Fibroblast of skin of left biceps (primary cell): ENCODE measurements around the gene ALG1L2.
"Not testable (repeated sequence)": the region's sequence is repeated elsewhere in the genome, so short reads cannot be mapped to it uniquely, and the experiment has no call there.

Experiments used
- DNase-seq, 2 experiments: peaks; one replicate each; pipeline ENCODE4 v3.0.0-alpha.2; 2013; ENCODE audit warnings: low read depth in 2 of 2

ALG1L2 gene, protein sequence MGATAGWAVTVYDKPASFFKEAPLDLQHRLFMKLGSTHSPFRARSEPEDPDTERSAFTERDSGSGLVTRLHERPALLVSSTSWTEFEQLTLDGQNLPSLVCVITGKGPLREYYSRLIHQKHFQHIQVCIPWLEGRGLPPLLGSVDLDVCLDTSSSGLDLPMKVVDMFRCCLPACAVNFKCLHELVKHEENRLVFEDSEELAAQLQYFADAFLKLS

DNA sequence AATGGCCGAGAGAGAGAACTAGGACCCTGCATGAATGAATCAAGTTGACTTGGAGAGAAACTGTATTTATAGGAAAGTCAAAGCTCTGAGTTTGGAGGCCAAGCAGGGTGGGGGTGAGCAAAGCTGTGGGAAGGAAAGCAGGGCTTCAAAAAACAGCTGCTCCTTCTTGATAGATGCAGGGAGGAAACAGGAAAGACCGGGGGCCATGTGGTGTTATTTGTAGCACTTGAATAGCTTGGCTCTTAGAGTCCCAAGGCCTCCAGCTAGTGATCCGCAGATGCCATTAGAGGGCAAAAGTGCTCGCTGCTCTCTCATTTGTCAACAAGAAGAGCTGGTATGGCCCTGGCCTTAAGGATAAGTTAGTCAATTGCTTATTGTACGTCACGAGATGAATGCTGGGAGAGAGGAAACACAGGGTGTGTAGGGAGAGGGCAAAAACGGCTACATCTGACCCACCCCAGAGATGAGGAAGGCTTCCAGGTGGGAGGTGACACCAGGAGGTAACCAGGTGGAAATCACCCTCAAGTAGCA lies at the start of gene ALG1L2:
TSS of gene ALG1L2 (plus strand) at position 481 of the 531 bp plus-strand sequence. CDS start 186 bp downstream, outside the sequence.
- DNase-seq, result no peak

DNA sequence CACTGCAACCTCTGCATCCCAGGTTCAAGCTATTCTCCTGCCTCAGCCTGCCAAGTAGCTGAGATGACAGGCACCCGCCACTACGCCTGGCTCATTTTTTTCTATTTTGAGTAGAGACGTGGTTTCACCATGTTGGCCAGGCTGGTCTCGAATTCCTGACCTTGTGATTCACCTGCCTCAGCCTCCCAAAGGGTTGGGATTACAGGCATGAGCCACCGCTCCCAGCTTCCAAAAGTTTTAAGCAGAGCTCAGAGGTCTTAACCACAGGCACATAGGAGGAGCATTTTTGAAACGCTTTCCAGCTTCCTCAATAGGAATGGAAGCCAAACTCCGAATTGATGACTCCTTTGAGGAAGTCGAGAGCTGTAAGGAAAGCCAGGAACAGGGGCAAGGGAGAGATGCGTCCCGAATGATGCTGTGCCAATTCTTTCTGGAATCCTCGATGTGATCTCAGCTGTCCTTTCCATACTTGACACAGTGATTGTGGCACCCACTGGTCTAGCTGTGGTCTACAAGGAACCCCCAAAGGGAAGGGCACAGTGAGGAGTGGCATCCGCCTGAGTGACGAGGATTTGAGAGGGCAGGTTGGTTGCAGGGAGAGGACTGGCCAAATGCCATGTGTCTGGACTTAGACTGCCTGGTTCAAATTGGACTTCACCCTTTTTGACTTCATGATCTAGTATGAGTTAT lies 44.4 kb upstream of the ALG1L2 start:
- peak; percentile 53 to 54 for DNase-seq

DNA sequence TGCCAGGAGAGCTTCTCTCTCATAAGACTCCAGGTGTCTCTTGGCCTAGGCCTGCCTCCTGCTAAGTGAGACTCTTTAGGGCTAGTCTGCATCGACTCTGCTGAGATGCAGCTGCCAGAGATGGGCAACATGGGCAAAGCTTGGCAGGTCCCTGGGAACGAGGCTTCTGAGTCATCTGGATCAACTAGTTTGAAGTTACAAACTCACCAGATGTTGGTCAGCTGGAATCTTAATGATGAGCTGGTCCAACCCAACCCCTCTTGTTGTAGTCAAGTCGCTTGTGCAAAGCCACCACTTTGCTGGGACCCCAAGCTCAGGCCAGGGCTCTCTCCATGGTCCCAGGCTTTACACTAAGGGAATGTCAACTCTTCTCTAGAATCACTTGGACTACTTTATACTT lies 38.9 kb upstream of the ALG1L2 start:
- DNase-seq, result not testable (repeated sequence)

DNA sequence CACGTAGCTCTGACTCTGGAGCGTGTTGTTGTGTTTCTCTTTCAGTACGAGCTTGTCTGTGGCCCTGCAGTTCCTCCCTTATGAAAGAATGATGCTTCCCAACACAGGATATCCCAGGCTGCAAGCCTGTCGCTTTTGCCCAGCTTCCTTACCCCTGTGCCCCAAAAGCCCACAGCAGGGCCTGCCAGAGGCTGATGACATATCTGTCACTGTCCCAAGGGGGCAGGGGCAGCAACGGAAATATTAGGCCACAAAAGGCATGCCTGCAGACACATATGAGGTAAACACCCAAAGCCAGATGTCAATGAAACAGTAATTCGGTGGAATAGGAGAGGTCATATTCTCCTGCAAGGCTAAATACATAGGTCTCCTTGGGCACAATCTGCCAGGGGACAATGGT lies 38.0 kb upstream of the ALG1L2 start:
- DNase-seq, result not testable (repeated sequence)

DNA sequence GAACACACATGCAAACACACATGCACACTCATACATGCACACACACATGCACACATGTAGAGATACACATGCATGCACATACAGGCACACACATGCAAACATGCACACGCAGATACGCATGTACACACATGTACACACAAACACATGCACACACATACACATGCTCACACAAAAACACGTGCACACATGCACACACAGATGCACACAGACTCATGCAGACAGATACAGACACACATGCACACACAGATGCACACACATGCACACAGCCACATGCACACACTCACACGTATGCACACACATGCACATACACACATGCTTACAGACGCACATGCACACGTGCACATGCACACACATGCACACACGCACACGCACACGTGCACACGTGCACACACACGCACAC lies 37.3 kb upstream of the ALG1L2 start:
- no peak for DNase-seq

DNA sequence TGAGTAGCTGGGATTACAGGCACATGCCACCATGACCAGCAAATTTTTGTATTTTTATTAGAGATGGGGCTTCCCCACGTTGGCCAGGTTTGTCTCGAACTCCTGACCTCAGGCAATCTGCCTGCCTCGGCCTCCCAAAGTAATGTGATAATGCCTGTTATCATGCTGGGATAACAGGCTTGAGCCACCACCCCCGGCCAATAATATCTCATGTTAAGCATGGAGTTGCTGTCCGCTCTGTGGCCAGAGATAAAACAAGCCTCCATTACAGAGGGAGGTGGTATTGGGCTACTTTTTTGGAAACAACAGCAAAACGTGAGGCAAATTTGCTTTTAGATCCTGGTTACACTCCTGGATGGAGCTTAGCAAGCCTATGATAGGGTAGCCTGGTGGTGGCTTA lies 32.9 kb upstream of the ALG1L2 start:
- DNase-seq, result no peak

DNA sequence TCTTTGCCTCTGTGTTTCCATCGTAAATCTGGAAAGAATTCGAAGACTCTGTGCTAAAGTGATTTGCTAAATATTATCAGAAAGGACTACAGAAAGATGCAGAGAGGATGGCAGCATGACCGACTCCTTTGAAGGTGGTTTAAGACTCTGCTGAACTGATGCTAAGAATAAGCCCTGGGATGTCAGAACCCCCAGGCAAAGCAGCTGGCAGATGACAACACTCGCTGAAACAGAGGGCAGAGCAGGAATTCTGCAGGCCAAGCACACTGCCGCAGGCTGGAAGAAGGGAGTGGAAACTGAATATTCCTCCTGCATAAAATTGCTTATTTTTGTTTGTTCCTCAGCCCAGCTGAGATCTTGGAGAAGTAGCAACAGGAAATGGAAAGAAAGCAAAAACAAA lies 29.3 kb upstream of the ALG1L2 start:
- not testable (repeated sequence) for DNase-seq

DNA sequence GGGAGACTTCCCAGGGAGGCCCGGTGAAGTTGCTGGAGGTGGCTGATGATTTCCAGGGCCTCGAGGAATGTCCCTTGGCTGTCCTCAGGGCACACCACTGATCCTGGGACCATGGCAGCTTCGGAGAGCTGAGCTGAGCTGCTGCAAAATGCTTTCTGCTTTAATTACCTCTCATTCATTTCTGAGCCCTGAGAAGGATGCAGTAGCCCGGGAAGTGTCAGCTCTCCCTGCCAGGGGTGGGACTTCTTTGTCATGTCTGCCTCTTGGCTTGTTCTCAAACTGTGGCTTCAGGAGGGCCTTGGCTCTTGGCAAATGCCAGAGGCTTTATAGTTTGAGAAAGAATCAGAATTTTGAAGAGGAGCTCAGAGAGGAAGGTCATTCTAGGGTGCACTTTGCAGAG lies 28.7 kb upstream of the ALG1L2 start:
- not testable (repeated sequence) for DNase-seq

DNA sequence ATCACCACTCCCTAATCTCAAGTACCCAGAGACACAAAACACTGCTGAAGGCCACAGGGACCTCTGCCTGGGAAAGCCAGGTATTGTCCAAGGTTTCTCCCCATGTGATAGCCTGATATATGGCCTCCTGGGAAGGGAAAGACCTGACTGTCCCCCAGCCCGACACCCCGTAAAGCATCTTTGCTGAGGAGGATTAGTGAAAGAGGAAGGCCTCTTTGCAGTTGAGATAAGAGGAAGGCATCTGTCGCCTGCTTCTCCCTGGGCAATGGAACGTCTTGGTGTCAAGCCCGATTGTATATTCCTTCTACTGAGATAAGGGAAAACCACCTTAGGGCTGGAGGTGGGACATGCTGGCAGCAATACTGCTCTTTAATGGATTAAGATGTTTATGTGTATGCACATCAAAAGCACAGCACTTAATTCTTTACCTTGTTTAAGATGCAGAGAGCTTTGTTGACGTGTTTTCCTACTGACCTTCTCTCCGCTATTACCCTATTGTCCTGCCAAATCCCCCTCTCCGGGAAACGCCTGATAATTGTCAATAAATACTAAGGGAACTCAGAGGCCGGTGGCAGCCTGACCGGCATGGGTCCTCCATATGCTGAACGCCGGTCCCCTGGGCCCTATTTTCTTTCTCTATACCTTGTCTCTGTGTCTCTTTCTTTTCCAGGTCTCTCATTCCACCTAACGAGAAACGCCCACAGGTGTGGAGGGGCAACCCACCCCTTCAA lies 23.9 kb upstream of the ALG1L2 start:
- DNase-seq, result not testable (repeated sequence)

DNA sequence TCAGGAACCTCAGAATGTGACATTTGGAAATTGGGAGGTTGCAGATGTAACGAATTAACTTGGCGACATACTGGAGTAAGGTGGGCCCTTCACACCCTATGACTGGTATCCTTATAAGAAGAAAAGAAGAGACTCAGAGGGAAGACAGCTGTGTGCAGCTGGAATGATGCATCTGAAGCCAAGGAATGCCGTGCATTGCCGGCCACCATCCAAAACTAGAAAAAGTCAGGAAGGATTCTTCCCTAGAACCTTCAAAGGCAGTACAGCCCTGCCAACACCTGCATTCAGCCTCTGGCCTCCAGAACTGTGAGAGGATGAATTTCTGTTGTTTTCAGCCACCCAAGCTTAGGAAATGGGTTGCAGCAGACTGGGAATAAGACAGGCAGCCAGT lies 23.4 kb upstream of the ALG1L2 start:
- DNase-seq, result not testable (repeated sequence)

DNA sequence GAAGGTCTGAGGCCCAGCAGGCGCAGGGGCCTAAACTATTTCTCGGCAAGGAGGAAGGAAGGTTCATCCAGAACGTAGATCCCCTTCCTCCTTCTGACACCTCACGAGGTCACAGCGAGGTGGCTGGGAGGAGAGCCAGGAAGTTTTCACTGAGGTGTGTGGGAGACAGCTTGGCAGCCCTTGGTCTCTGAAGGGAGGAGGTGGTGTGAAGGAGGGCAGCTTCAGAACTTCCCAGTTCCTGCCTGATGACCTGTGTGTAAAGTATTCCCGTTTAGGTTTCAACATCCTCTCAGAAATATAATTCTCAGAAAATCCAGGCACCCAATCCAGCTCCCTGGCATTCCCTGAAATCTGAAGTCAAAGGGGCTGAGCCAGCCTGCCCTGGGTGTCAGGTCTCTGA lies 22.9 kb upstream of the ALG1L2 start:
- not testable (repeated sequence) for DNase-seq

DNA sequence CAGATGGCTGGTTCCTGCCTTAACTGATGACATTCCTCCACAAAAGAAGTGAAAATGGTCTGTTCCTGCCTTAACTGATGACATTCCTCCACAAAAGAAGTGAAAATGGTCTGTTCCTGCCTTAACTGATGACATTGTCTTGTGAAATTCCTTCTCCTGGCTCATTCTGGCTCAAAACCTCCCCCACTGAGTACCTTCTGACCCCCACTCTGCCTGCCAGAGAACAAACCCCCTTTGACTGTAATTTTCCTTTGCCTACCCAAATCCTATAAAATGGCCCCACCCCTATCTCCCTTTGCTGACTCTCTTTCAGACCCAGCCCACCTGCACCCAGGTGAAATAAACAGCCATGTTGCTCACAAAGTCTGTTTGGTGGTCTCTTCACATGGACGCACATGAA lies 22.5 kb upstream of the ALG1L2 start:
- DNase-seq, result not testable (repeated sequence)

DNA sequence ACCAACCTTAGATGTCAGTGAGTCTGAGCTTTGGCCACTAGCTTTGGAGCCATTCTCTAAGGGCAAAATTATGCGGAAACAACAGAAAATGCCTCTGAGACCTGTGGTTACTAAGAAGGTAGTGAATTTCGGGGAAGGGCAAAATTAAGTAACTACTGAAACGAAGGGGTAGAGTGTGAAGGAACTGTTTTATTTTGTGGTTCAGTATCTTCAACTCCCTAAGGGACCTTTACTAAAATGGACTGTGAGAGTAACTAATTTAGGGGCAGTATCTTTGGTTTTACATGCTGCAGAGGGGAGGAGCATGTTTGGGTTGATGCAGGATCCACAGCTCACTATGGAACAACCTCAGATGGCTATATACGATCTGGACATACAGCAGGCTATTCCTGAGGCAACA lies 8.0 kb upstream of the ALG1L2 start:
- DNase-seq, result no peak

DNA sequence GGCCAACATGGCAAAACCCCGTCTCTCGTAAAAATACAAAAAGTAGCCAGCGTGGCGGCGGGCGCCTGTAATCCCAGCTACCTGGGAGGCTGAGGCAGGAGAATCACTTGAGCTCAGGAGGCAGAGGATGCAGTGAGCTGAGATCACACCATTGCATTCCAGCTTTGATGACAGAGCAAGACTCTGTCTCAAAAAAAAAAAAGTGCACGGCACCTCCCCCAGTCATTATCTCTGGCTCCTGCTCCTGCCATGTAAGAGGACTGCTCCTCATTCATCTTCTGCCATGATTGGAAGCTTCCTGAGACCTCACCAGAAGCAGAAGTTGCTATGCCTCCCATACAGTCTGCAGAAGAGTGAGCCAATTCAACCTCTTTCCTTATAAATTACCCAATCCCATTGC lies 4.0 kb upstream of the ALG1L2 start:
- DNase-seq, result no peak

DNA sequence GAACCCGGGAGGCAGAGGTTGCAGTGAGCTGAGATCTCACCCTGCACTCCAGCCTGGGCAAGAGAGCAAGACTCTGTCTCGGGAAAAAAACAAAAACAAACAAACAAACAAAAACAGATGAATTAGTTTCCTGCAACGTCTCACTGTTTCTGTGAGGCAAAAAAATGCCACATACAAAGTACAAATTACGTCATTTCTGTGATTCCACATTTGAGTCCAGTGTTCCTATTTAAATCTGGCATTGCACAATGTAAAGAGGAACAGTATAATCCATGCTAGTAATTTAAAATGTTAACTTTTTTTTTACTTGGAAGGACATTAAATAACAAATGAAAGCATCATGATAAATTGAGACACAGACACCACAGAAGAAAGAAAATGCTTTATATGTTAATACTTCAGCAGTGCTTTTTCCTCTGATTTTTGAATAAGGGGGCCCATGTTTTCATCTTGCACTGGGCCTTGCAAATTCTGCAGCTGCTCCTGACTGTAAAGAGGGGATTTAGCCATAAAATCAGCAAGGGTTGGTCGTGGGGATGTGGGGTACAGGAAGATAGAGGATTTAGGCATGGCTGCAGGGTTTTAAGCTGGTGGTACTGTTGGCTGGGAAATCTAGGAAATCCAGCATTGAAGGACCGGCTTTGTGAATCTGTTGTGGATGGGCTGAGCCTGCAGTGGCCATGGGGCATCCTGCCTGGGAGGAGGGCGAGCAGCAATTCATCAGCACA lies 1.9 kb downstream of the ALG1L2 start:
- not testable (repeated sequence) for DNase-seq

DNA sequence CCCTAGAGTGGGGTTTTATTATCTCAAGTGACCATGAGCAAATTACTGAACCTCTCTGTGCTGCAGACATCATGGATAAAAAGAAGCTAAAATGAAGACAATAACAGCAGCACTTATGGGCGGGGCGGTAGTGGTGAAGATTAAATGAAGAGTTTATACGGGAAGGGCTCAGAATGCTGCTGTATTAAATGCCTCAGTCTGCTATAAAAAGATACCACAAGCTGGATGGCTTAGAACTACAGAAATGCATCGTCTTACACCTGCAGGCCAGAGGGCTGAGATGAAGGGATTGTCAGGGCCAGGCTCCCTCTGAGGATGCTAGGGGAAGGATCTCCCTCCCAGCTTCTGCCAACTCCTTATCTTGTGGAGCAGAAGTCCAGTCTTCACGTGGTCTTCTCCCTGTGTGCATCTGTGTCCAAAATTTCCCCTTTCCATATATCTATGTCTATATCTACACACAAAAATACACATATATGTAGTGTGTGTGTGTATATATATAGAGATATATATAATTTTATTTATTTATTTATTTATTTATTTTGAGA lies 2.9 kb downstream of the ALG1L2 start:
- DNase-seq, result no peak

DNA sequence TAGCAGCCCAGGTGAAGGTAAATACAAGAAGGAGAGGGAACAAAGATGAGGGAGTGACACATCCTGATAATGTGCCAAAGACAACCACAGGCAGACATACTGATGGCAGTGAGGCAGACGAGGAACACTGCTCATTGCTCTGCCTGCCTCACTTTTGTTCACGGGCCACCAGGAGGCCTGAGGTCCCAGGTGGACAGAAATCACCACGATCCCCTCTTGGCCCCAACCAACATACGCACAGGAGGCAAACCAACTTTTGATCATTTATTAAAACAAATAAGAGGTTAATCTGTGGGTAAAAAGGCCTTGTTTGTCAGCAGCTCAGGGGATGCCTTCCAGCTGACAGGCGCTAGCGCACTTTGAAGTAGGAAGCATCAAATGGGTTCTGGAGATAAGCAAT lies 4.2 kb downstream of the ALG1L2 start:
- DNase-seq, result no peak

DNA sequence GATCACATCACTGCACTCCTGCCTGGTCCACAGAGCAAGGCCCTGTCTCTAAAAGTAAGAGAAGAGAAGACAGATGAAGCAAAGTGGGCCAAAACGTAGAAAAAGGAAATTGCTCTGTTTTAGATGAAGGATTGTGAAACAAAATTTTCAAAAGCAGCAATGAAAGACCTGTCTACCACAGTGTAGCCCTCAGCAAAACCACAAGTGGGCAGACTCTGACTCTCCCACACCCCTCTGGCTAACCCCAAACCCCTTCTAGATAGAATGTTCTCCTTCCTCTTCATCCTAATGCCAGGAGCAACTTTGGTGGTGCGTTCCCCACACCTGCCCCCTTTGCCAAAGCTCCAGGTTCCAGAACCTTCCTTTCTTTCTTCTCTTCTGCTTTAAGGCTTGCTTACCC lies 5.0 kb downstream of the ALG1L2 start:
- not testable (repeated sequence) for DNase-seq

DNA sequence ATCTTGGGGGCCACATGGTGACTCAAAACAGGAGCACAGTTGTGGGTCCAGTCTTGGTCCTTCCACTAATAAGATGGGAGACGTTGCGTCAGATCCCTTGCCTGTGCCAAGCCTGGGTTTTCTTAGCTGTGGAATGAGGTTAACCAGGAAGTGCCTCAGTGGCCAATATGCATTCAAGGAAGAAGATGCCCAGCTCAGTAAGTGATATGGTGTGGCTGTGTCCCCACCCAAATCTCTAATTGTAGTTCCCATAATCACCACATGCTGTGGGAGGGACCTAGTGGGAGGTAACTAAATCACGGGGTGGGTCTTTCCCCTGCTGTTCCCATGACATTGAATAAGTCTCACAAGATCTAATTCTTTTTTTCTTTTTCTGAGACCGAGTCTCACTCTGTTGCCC lies 6.4 kb downstream of the ALG1L2 start:
- DNase-seq, result no peak

DNA sequence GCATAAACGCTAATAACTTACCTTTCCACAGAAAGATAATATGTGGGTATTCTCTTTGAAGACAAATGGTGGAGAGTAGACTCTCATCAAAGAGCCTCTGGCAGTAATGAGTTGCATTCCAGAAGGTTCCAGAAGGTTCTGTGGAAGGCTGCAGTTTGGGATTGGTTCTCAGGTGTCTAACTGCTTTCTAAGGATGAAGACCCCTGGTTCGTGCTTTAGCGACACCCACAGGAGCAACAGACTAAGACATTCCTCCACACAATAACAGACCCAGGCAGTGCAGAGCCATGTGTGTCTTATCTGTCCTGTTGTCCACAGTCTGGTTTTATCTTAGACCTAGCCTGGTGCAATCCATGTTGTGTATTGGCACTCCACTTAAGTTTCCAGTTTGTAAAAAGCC lies 9.1 kb downstream of the ALG1L2 start:
- not testable (repeated sequence) for DNase-seq

DNA sequence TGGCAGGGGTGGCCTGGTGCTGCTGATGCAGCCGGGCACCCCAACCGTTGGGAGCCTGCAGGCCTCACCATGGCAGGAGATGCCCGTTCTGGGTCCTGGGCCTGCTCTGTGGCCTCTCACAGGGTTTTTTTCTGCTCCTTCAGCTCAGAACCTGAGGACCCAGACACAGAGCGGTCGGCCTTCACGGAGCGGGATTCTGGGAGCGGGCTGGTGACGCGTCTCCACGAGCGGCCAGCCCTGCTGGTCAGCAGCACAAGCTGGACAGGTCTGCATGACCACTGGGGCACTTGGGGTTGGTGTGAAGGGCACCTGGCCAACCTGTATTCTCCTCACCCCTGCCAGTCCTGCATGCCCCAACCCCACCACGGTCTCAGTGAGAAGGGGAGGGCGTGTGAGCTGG lies 10.3 kb downstream of the ALG1L2 start:
- no peak for DNase-seq
